H1 (cell line): ENCODE data around the gene PXN. TPM values are rescaled to one million over a fixed set of nuclear protein-coding genes. Genes with fewer than 3 reads are reported as not detected.

Experiments used
- CTCF ChIA-PET: fragments of 300-600 bp; sonication (Branson Sonifier 250); formaldehyde crosslinking; loops from one replicate; lab custom pipeline; 2021; ENCODE audit not compliant: partially characterized antibody; lab: Charles Lee
- POLR2A ChIA-PET: fragments of 300-600 bp; sonication (Branson Sonifier 250); formaldehyde crosslinking; loops from one replicate; lab custom pipeline; 2021; ENCODE audit warnings: inconsistent platforms; ENCODE audit not compliant: partially characterized antibody; lab: Charles Lee
- DNase-seq, 2 experiments: peaks; one replicate each; pipeline versions ENCODE4 v3.0.0 to v3.0.0-alpha.2; 2010 to 2022; ENCODE audit warnings: low spot score in 2 of 2, low read depth in 1 of 2, mixed read lengths in 1 of 2
- FAIRE-seq: peaks from 2 replicates; lab custom pipeline; 2011; peaks lifted over from hg19 to GRCh38; lab: Jason Lieb, UNC
- H2AFZ ChIP-seq: 2 replicates; pipeline ENCODE4 v1.8.1; 2012; ENCODE audit warnings: low read length, inconsistent platforms
- H2AK5ac ChIP-seq: 2 replicates; pipeline ENCODE4 v1.6.1; 2013; ENCODE audit warnings: low read depth, low read length
- H2BK120ac ChIP-seq: replicated peaks from 2 replicates; pipeline ENCODE3; 2013; ENCODE audit warnings: low read depth, low read length, inconsistent platforms
- H2BK12ac ChIP-seq: 2 replicates; pipeline ENCODE4 v1.6.1; 2013; ENCODE audit warnings: low read depth, low read length
- H2BK15ac ChIP-seq: 2 replicates; pipeline ENCODE4 v1.6.1; 2013; ENCODE audit warnings: low read length
- H2BK20ac ChIP-seq: 2 replicates; pipeline ENCODE4 v1.6.1; 2013; ENCODE audit warnings: low read length
- H2BK5ac ChIP-seq: 2 replicates; pipeline ENCODE4 v1.6.1; 2013; ENCODE audit warnings: low read depth, low read length
- H3K14ac ChIP-seq: 2 replicates; pipeline ENCODE4 v1.6.1; 2013; ENCODE audit warnings: inconsistent platforms; ENCODE audit not compliant: insufficient read length
- H3K18ac ChIP-seq: 2 replicates; pipeline ENCODE4 v1.6.1; 2013; ENCODE audit warnings: low read length; ENCODE audit errors: extremely low read depth
- H3K23ac ChIP-seq: 2 replicates; pipeline ENCODE4 v1.6.1; 2013; ENCODE audit warnings: inconsistent platforms; ENCODE audit not compliant: insufficient read length
- H3K23me2 ChIP-seq: 2 replicates; pipeline ENCODE4 v1.6.1; 2013; ENCODE audit warnings: low read depth, low read length
- H3K27ac ChIP-seq: 2 replicates; pipeline ENCODE4 v1.6.1; 2011; ENCODE audit warnings: low read depth, low read length, inconsistent platforms
- H3K27me3 ChIP-seq, 4 experiments: replicated peaks in 1 of 4; 1 replicate in 1 of 4; 2 replicates in 3 of 4; pipeline versions ENCODE4 v1.6.1 to v1.8.1; 2011 to 2013; ENCODE audit warnings: low read length in 3 of 4, mild to moderate bottlenecking in 3 of 4, inconsistent platforms in 2 of 4, mixed read lengths in 2 of 4, moderate library complexity in 1 of 4; ENCODE audit not compliant: control insufficient read depth in 3 of 4, insufficient read depth in 3 of 4; ENCODE audit errors: extremely low read depth in 1 of 4
- H3K36me3 ChIP-seq, 4 experiments: 2 replicates each; pipeline versions ENCODE4 v1.6.1 to v1.8.1; 2011 to 2013; ENCODE audit warnings: mild to moderate bottlenecking in 4 of 4, low read length in 3 of 4, moderate library complexity in 2 of 4, control low read depth in 1 of 4, inconsistent platforms in 1 of 4; ENCODE audit not compliant: insufficient read depth in 4 of 4, control insufficient read depth in 2 of 4
- H3K4ac ChIP-seq: replicated peaks from 2 replicates; pipeline ENCODE3; 2013; ENCODE audit warnings: low read length, low read depth, mixed read lengths, inconsistent platforms; ENCODE audit not compliant: insufficient read length
- H3K4me1 ChIP-seq, 4 experiments: replicated peaks in 1 of 4; 1 replicate in 1 of 4; 2 replicates in 3 of 4; pipeline versions ENCODE4 v1.6.1 to v1.8.1; 2011 to 2013; ENCODE audit warnings: low read length in 3 of 4, inconsistent platforms in 2 of 4, mixed read lengths in 1 of 4; ENCODE audit not compliant: insufficient read depth in 4 of 4, control insufficient read depth in 3 of 4
- H3K4me2 ChIP-seq, 2 experiments: 2 replicates each; pipeline versions ENCODE4 v1.6.1 to v1.8.1; 2011 to 2013; ENCODE audit warnings: low read depth in 2 of 2, low read length in 2 of 2, control low read depth in 1 of 2, inconsistent platforms in 1 of 2, mild to moderate bottlenecking in 1 of 2; ENCODE audit not compliant: insufficient read depth in 1 of 2
- H3K4me3 ChIP-seq, 4 experiments: fragments of 200-600, 300-600 bp in 1 of 4; sonication (generic), shearing (Covaris generic), sonication (Bioruptor Twin) in 1 of 4; 2 replicates each; pipeline versions ENCODE4 v1.5.1 to v1.8.1; 2011 to 2016; ENCODE audit warnings: low read length in 4 of 4, low read depth in 3 of 4, control low read depth in 2 of 4, inconsistent platforms in 2 of 4, mild to moderate bottlenecking in 2 of 4, mixed read lengths in 1 of 4, moderate library complexity in 1 of 4; ENCODE audit not compliant: insufficient read depth in 2 of 4; ENCODE audit errors: extremely low read depth in 1 of 4
- H3K56ac ChIP-seq: replicated peaks from 2 replicates; pipeline ENCODE3; 2013; ENCODE audit warnings: low read depth, mild to moderate bottlenecking, mixed read lengths, low read length, inconsistent platforms; ENCODE audit not compliant: insufficient read length
- H3K79me1 ChIP-seq: 2 replicates; pipeline ENCODE4 v1.6.1; 2013; ENCODE audit warnings: low read depth, low read length, control low read depth
- H3K79me2 ChIP-seq, 2 experiments: 2 replicates each; pipeline versions ENCODE4 v1.6.1 to v1.8.1; 2012 to 2013; ENCODE audit warnings: low read length in 2 of 2, mild to moderate bottlenecking in 2 of 2, inconsistent platforms in 1 of 2; ENCODE audit not compliant: insufficient read depth in 2 of 2, control insufficient read depth in 1 of 2
- H3K9ac ChIP-seq, 4 experiments: replicated peaks in 1 of 4; 1 replicate in 1 of 4; 2 replicates in 3 of 4; pipeline versions ENCODE4 v1.6.1 to v1.8.1; 2011 to 2013; ENCODE audit warnings: low read depth in 3 of 4, low read length in 3 of 4, control low read depth in 2 of 4, mild to moderate bottlenecking in 2 of 4, moderate library complexity in 2 of 4, inconsistent platforms in 1 of 4; ENCODE audit errors: extremely low read depth in 1 of 4
- H3K9me3 ChIP-seq, 2 experiments: 2 replicates each; pipeline versions ENCODE4 v1.6.1 to v1.8.1; 2012 to 2013; ENCODE audit warnings: mild to moderate bottlenecking in 2 of 2, moderate library complexity in 2 of 2, control low read depth in 1 of 2, inconsistent platforms in 1 of 2, low read depth in 1 of 2, low read length in 1 of 2, mixed read lengths in 1 of 2; ENCODE audit not compliant: insufficient read depth in 2 of 2
- H4K20me1 ChIP-seq, 2 experiments: replicated peaks in 1 of 2; 2 replicates each; pipeline versions ENCODE3 to v1.8.1; 2011 to 2013; ENCODE audit warnings: inconsistent platforms in 2 of 2, low read length in 2 of 2, mild to moderate bottlenecking in 1 of 2; ENCODE audit not compliant: insufficient read depth in 2 of 2, control insufficient read depth in 1 of 2
- H4K5ac ChIP-seq: 2 replicates; pipeline ENCODE4 v1.6.1; 2013; ENCODE audit warnings: low read length, low read depth, mixed read lengths, inconsistent platforms; ENCODE audit not compliant: insufficient read length
- H4K8ac ChIP-seq: 2 replicates; pipeline ENCODE4 v1.8.0; 2013; ENCODE audit warnings: mild to moderate bottlenecking, moderate library complexity, low read length, inconsistent platforms; ENCODE audit not compliant: insufficient read depth; ENCODE audit errors: extremely low read depth
- H4K91ac ChIP-seq: replicated peaks from 2 replicates; pipeline ENCODE3; 2013; ENCODE audit warnings: low read length, mixed read lengths, inconsistent platforms; ENCODE audit not compliant: insufficient read length
- WGBS, 2 experiments: shearing (Covaris generic) in 1 of 2; methylation state at CpG; one replicate each; pipeline versions ENCODE4 v1.1.6 to v1.1.7; 2013 to 2015; ENCODE audit warnings: low lambda C conversion rate in 2 of 2, mixed read lengths in 2 of 2, inconsistent platforms in 1 of 2, low coverage in 1 of 2, missing lambda C conversion rate in 1 of 2; ENCODE audit not compliant: insufficient replicate concordance in 2 of 2, insufficient coverage in 1 of 2, insufficient read length in 1 of 2; ENCODE audit errors: extremely low coverage in 1 of 2, missing lambda C conversion rate in 1 of 2; 5-methylcytosine and 5-hydroxymethylcytosine counted together
- polyA plus RNA-seq, 7 experiments: library from polyadenylated mRNA; depleted of rRNA in 3 of 7; stranded (reverse) in 5 of 7; unstranded in 2 of 7; fragments of >200 nt in 5 of 7; fragments of 200-250 nt in 2 of 7; gene quantifications; 1 replicate in 5 of 7; 2 replicates in 1 of 7; 4 replicates in 1 of 7; pipeline versions ENCODE4 v1.2.1 to v1.2.3, GENCODE V29; 2011 to 2013; ENCODE audit warnings: missing spikeins in 2 of 7, mixed read lengths in 2 of 7
- total RNA-seq: library from RNA; stranded (reverse); fragmentation: NEBNext Ultra II Directional; extraction: Animal tissue kit (Norgen Biotek cat#: 25700); gene quantifications from 2 replicates; pipeline ENCODE4 v1.2.1, GENCODE V29; 2021
- TF ChIP-seq, protein P1 (sequence below): IDR thresholded peaks from 2 replicates; pipeline ENCODE4 v1.6.1; 2011; ENCODE audit warnings: low read length, improper control_type of control experiment

The PXN gene
- total and polyA plus RNA-seq, 2 of the 8 experiments (the other 6 are each of a cell fraction or from before 2014, with no cell fraction given): 51.0 to 105 TPM

DNA sequence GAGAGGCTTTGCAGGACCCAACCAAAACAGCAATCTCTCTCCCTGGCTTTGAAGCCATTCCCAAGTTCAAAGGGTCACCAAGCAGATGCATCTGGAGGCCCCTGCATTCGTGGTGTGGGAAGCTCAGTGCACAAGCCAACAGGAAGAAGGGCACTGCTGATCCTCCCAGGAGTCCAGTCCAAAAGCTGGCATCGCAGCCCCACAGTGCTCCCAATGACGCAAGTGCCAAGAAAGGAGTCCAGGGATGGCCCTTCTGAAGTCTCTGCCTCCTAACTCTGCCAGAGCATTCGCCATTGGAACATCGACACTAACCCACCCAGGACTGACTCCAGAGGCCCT lies 25.1 kb downstream of the PXN start:
- H3K79me2 ChIP-seq: peaks cover 6 to 79% of the 10 kb centered on the region in 2 experiments; a peak in 3 of 4 replicates
- peaks cover 27% of the 10 kb centered on the region for H3K79me1 ChIP-seq
- H3K56ac ChIP-seq: no peak overlapping the region
- no peaks in the 10 kb centered on the region for H3K9me3 ChIP-seq
- no peak overlapping the region for H4K91ac ChIP-seq
- no peak overlapping the region for H2BK15ac ChIP-seq
- H4K5ac ChIP-seq: no peak overlapping the region
- H2AFZ ChIP-seq: no peak overlapping the region
- no peak overlapping the region for H2BK12ac ChIP-seq
- H4K20me1 ChIP-seq: peaks cover 13 to 35% of the 10 kb centered on the region in 2 experiments
- H3K36me3 ChIP-seq: no peaks in the 10 kb centered on the region; a peak in 1 of 8 replicates
- H3K4me1 ChIP-seq: peaks cover 7 to 23% (median 8%) of the 10 kb centered on the region in 4 experiments; a peak in 6 of 7 replicates
- DNase-seq (no peak), FAIRE-seq (no peak)
- H2BK120ac ChIP-seq: no peak overlapping the region
- WGBS, 2 experiments: 89% methylated on average over 5 of the region's 5 CpGs; no CpG with 5 or more reads in 1 of the 2 experiments
- H3K23me2 ChIP-seq: no peaks in the 10 kb centered on the region
- H2AK5ac ChIP-seq: no peak overlapping the region
- no peak overlapping the region for H3K27ac ChIP-seq
- no peak overlapping the region for H3K4me2 ChIP-seq
- H3K4me3 ChIP-seq: no peak overlapping the region
- H3K18ac ChIP-seq: no peak overlapping the region
- POLR2A ChIA-PET: interaction anchor here (67.0 to 88.3 kb wide), 2 partner anchors 12 to 27 kb away, joined by 4270 read pairs; partner anchors contain the start of genes GCN1, PXN, RNU4-1 and RNU4-2
- no peak overlapping the region for H2BK5ac ChIP-seq
- CTCF ChIA-PET: interaction anchor here (0.9 to 34.8 kb wide), 5 partner anchors 15 to 127 kb away, joined by 3 to 930 read pairs (median 4); partner anchors contain the start of genes PXN and SIRT4
- no peak overlapping the region for H3K14ac ChIP-seq
- H3K4ac ChIP-seq: no peak overlapping the region
- no peak overlapping the region for H2BK20ac ChIP-seq
- no peak overlapping the region for H3K23ac ChIP-seq
- no peaks in the 10 kb centered on the region for H3K27me3 ChIP-seq
- H3K9ac ChIP-seq: no peak overlapping the region
- H4K8ac ChIP-seq: no peak overlapping the region
- TF ChIP-seq, protein P1, sequence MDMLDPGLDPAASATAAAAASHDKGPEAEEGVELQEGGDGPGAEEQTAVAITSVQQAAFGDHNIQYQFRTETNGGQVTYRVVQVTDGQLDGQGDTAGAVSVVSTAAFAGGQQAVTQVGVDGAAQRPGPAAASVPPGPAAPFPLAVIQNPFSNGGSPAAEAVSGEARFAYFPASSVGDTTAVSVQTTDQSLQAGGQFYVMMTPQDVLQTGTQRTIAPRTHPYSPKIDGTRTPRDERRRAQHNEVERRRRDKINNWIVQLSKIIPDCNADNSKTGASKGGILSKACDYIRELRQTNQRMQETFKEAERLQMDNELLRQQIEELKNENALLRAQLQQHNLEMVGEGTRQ: no peak
